ENCODE results near the gene KIAA0513. TPM values are rescaled to one million over a fixed set of nuclear protein-coding genes. Genes with fewer than 3 reads are reported as not detected.

The KIAA0513 gene
- total and polyA plus RNA-seq, 2 donors (not counting 3 experiments of a cell fraction or from before 2014, with no cell fraction given) = 1.8 to 4.3 TPM

GRCh38 chr16:85113913-85114312 lies 86.3 kb downstream of the KIAA0513 start:
- CTCF ChIA-PET = interaction anchor here (1.2 to 1.6 kb wide), 15 partner anchors 27 to 496 kb away, joined by 3 to 45 read pairs (median 10); no protein-coding TSS in a partner anchor
- intact Hi-C loops (cut with micrococcal nuclease) = loop anchor here (2.0 to 10.0 kb wide), 3 partner anchors 59 to 221 kb away; no protein-coding TSS in a partner anchor
- Histone ChIP-seq H3K4me2 (ENCODE audit: insufficient read depth, low read length) (no peak overlapping the region), H3K9me3 (replicated peaks; ENCODE audit: control insufficient read depth, insufficient read depth, low read length) (no peaks in the 10 kb centered on the region), H3K27me3 (ENCODE audit: control insufficient read depth in 2 of 2, insufficient read depth in 2 of 2, low read length in 2 of 2) (no peaks in the 10 kb centered on the region), H3K4me1 (ENCODE audit: control insufficient read depth, extremely low read depth, insufficient read depth, low read length) (no peaks in the 10 kb centered on the region), H3K79me2 (ENCODE audit: control insufficient read depth, insufficient read depth, low read length) (no peaks in the 10 kb centered on the region), H3K27ac (ENCODE audit: insufficient read depth, low read depth, low read length) (no peak overlapping the region), H3K4me3 (replicated peaks in 1 of 3; ENCODE audit: insufficient read depth in 1 of 3, low read depth in 1 of 3, low read length in 3 of 3) (no peak overlapping the region), H3K9ac (replicated peaks; ENCODE audit: extremely low read depth, insufficient read depth, low read length) (no peak overlapping the region), H3K9me1 (replicated peaks; ENCODE audit: control insufficient read depth, extremely low read depth, insufficient read depth, low read length) (no peaks in the 10 kb centered on the region), H4K20me1 (replicated peaks; ENCODE audit: control insufficient read depth, extremely low read depth, insufficient read depth, low read length) (no peaks in the 10 kb centered on the region), H2AFZ (ENCODE audit: low read depth, low read length) (no peak overlapping the region), H3K36me3 (ENCODE audit: control insufficient read depth in 2 of 2, extremely low read depth in 1 of 2, insufficient read depth in 2 of 2, low read length in 2 of 2) (no peaks in the 10 kb centered on the region)
- no peak for FAIRE-seq
- no peak for TF ChIP-seq GATA2 (IDR thresholded peaks at IDR 0.05; ENCODE audit: insufficient read depth, insufficient read length, low read depth, low read length)
- TF ChIP-seq CTCF (IDR thresholded peaks at IDR 0.05; ENCODE audit: extremely low read depth in 1 of 2, insufficient read depth in 1 of 2, low read depth in 1 of 2, low read length in 2 of 2) = no peak
- no peak for TF ChIP-seq FOS (IDR thresholded peaks at IDR 0.05; ENCODE audit: borderline replicate concordance, insufficient read depth, low read length)
- no peak for TF ChIP-seq POLR2A (IDR thresholded peaks at IDR 0.05; ENCODE audit: low read depth, low read length)
- TF ChIP-seq MYC (IDR thresholded peaks at IDR 0.05; ENCODE audit: low read depth, low read length) = no peak
- no peak for TF ChIP-seq MAX (IDR thresholded peaks at IDR 0.05; ENCODE audit: insufficient read depth, insufficient read length)
- TF ChIP-seq POLR2AphosphoS5 (IDR thresholded peaks at IDR 0.05; ENCODE audit: insufficient read depth, low read depth, low read length) = no peak
- TF ChIP-seq JUN (IDR thresholded peaks at IDR 0.05; ENCODE audit: borderline replicate concordance, insufficient read depth, insufficient read length, low read depth) = no peak
- TF ChIP-seq EZH2 (IDR thresholded peaks at IDR 0.05; ENCODE audit: borderline replicate concordance, low read depth, low read length, severe bottlenecking) = no peak
- POLR2A ChIA-PET = no interaction called here
- BruUV-seq (replicated peaks) = no TSS peak
- no peak for DNase-seq (ENCODE audit: low read depth, low spot score)
- dilution Hi-C loops (cut with MboI; ENCODE audit: extremely low pct_ligation_motif_present, low sequenced_read_pairs) = no loop called here

Measured in endothelial cell of umbilical vein (primary cell).